WTC11 (cell line): Measurements from ENCODE around the gene DEFB110.

Source experiments
- ZNF263 ChIP-seq: sonication (generic); formaldehyde crosslinking; IDR thresholded peaks from 2 replicates; pipeline ENCODE4 v1.8.1; 2022; ENCODE audit warnings: low read depth, mild to moderate bottlenecking, moderate library complexity, missing genetic modification reagents
- TF ChIP-seq, protein P1 (sequence below): fragments of 200-600 bp; IDR thresholded peaks from 2 replicates; pipeline ENCODE4 v1.8.0; 2022; ENCODE audit warnings: antibody characterized with exemption

DNA sequence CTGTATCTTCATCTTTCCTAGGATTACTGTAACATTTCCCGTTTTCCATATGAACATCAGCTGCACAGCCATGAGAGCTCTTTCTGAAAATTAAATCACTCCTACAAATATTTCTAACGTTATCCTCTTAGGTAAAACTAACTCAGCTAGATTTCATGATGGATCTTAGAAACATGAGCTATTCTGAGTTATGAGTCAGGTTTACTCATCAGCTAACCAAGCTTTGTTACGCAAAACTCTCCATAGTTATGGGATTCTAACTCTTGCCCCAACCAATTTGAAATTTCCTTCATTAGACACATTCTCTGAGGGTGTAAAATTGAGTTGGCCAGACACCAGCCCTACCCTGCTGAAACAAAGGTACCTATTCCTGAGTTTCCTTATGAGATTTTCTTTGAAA, 14.0 kb downstream of the DEFB110 start:
- TF ChIP-seq, protein P1, sequence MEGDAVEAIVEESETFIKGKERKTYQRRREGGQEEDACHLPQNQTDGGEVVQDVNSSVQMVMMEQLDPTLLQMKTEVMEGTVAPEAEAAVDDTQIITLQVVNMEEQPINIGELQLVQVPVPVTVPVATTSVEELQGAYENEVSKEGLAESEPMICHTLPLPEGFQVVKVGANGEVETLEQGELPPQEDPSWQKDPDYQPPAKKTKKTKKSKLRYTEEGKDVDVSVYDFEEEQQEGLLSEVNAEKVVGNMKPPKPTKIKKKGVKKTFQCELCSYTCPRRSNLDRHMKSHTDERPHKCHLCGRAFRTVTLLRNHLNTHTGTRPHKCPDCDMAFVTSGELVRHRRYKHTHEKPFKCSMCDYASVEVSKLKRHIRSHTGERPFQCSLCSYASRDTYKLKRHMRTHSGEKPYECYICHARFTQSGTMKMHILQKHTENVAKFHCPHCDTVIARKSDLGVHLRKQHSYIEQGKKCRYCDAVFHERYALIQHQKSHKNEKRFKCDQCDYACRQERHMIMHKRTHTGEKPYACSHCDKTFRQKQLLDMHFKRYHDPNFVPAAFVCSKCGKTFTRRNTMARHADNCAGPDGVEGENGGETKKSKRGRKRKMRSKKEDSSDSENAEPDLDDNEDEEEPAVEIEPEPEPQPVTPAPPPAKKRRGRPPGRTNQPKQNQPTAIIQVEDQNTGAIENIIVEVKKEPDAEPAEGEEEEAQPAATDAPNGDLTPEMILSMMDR, result no peak
- no peak for TF ChIP-seq ZNF263
